Stimulated activated CD4-positive, alpha-beta T cell treated with anti-CD3 and anti-CD28 coated beads, Interleukin-2, amount 100 ng/mL, for 24 hours (primary cell): ENCODE data around the gene SOSTDC1.
"Not testable (repeated sequence)": the region's sequence is repeated elsewhere in the genome, so short reads cannot be mapped to it uniquely, and the experiment has no call there.

Experiments used
- DNase-seq, 2 donors: peaks; one replicate each; pipeline ENCODE4 v3.0.0-alpha.2; 2020

Gene SOSTDC1

GRCh38 chr7:16460789-16461493, 4.6 kb downstream of the SOSTDC1 start:
- DNase-seq, result no peak

GRCh38 chr7:16456303-16456702, 9.2 kb downstream of the SOSTDC1 start:
- not testable (repeated sequence) for DNase-seq

DNA sequence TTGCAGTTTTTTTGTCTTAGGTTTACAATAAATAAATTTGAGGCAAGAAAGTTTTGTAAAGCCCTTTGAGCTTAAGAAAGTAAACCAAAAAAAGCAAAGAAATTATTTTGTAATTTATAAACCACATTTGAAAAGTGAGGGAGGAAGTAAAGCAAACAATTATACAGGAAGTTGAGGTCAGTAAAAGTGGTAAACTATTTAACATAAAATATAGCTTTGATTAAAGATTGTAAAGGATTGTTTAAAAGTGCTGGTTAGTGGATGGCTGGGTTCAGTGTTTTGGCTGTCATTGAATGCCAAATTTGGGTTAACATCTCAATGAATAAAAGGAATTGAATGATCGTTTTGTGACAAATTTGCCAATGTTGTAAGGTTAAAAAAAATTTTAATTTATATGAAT, 9.9 kb downstream of the SOSTDC1 start:
- DNase-seq, result no peak

GRCh38 chr7:16450366-16450765, 15.2 kb downstream of the SOSTDC1 start:
- no peak for DNase-seq

- no peak for DNase-seq
These were observed 17.7 kb downstream of the SOSTDC1 start for GRCh38 chr7:16447876-16448275.

- no peak for DNase-seq
These were observed 19.0 kb downstream of the SOSTDC1 start for GRCh38 chr7:16446508-16446907.

DNA sequence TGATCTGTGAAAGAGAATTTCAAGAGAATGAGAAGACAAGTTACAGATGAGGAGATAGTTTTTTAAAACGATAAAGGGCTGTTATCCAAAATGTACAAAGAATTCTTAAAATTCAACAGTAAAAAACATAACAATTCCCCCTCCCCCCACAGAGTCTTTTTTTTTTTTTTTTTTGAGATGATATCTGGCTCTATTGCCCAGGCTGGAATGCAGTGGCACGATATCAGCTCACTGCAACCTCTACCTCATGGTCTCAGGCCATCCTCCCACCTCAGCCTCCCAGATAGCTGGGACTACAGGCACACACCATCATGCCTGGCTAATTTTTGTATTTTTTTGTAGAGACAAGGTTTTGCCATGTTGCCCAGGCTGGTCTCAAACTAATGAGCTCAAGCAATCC, 21.7 kb downstream of the SOSTDC1 start:
- DNase-seq, result not testable (repeated sequence)

GRCh38 chr7:16438988-16439387, 26.6 kb downstream of the SOSTDC1 start:
- no peak for DNase-seq

- DNase-seq, result no peak
These were observed 29.2 kb downstream of the SOSTDC1 start for GRCh38 chr7:16436306-16436705.

- no peak for DNase-seq
These were observed 31.9 kb downstream of the SOSTDC1 start for GRCh38 chr7:16433568-16434122.

GRCh38 chr7:16432425-16432731, 33.2 kb downstream of the SOSTDC1 start:
- no peak for DNase-seq

- no peak for DNase-seq
These were observed 33.7 kb downstream of the SOSTDC1 start for GRCh38 chr7:16431646-16432424.

- no peak for DNase-seq
These were observed 35.4 kb downstream of the SOSTDC1 start for GRCh38 chr7:16430133-16430532.

DNA sequence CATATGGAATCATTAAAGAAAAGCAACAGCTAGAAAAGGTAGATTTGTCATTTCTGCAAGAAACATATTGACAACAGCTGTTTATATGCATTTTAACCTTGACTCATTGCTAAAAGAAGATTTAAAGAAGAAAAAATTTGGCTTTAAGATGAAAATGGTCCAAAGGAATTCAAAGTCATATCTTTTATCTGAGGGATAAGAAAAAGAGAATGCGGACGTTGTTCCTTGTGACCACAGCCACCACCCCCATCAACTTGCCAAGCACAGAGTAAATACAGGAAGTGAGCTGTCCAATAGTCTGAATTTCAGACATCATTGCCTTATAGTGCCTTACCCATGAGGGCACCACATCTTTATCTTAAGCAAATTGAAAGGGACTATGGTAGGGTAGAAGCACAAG, 36.9 kb downstream of the SOSTDC1 start:
- no peak for DNase-seq

- no peak for DNase-seq
These were observed 37.4 kb downstream of the SOSTDC1 start for GRCh38 chr7:16428182-16428581.

DNA sequence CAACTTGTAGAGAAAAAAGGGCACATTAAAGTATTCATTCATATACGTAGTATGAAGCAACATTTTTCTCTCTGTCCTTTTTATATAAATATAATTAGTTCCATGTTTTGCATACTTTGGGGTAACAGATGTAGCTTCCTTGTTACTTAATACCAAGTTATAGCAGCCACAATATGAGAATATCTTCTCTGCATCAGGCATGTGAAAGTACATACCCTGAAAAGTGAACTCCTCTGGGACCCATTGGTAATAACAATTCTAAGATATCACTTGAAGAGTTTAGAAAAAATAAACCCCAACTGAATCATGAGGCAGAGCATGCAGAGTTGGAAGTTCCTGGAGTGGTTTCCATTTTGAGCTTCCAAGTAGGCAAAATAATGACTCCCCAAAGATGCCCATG, 41.8 kb downstream of the SOSTDC1 start:
- DNase-seq, result no peak

DNA sequence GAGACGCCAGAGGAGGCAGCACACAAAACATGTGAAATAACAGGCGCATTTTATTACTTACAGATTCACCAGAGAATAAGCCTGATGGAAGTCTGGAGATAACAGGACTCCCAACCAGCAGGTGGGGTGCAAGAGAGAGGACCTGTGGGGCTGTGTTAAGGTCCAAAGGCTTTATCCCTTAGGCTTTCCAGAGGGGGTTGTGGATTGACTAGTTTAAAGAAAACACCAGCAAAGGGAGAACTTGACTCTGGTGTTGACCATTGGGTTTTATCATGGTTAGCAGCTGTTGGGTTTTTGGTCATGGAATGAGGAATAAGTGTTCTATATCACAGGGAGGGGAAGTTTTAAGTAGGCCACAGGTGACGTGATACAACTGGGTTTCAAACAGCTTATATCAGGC, 42.6 kb downstream of the SOSTDC1 start:
- DNase-seq, result no peak

GRCh38 chr7:16422103-16422435, 43.5 kb downstream of the SOSTDC1 start:
- no peak for DNase-seq

DNA sequence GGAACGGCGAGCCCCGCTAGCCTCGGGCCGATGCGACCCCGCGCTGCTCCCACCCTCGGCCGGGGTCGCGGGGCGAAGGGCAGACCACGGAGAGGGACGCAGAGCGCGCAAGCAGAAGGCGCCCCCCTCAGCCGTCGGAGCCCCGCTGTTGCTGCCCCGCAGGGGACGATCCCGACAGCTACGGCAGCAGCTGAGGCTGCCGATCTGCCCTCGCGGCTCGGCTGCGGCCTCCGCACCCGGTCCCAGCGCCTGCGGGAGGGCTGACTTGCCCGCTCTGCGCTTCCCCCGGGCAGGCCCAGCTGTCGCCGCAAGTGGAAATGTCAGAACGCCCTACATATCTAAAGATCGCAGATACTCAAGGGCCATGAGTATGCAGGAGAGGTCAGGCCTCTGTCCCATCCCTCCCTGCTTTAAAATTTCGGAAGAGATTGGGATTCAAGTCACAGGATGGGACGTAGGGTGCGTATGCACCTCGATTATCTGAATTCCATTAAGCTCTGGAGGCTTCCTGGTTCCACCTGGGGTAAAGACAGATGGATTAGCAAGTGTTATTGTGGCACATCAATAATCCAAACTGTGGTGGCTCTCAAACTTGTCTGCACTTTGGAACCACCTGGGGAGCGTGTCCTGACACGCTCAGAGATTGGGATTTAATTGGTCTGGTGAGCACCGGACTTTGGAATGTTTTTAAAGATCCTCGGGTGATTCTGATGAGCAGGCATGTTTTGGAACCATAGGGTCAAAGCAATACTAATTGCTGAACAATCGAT, 44.0 kb downstream of the SOSTDC1 start, which contains the start of gene CRPPA:
Gene CRPPA, minus strand, starts transcription at position 206 of the 770 bp plus-strand sequence. CDS start 216 bp downstream, outside the sequence.
- DNase-seq, result peak; percentile 23 to 51

- peak; percentile 73 to 83 for DNase-seq
These were observed 44.7 kb downstream of the SOSTDC1 start for GRCh38 chr7:16420649-16421332.

DNA sequence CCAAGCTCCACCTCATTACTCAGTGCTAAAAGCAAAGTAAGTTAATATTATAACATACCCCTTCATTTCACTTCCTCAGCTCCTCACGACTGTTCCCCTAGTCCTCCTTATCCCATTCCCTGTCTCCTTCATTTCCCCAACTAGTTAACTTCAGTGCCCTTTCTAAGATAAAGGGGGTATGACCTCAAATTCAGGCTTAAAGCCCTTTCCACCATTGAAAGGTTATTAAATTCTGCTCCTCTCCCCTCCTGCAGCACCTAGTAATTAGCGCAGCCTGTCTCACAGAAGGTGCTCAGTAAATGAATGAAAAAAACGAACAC, 45.2 kb downstream of the SOSTDC1 start:
- no peak for DNase-seq

DNA sequence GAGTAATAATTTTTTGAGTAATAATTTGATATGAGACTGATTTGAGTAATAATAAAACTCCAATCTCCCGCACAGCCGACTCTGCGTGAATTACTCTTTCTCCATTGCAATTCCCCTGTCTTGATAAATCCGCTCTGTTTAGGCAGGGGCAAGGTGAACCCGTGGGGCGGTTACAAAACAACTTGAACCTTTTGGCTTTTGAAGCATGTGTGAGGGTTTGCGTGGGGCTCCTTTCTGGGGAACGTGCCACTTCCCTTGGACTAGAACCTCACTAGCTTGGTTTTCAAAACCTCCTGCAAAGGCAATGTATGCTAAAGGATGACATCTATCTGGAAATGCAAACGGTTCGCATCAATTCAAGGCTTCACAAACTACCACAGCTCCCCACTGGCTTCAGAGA, 45.7 kb downstream of the SOSTDC1 start:
- no peak for DNase-seq

DNA sequence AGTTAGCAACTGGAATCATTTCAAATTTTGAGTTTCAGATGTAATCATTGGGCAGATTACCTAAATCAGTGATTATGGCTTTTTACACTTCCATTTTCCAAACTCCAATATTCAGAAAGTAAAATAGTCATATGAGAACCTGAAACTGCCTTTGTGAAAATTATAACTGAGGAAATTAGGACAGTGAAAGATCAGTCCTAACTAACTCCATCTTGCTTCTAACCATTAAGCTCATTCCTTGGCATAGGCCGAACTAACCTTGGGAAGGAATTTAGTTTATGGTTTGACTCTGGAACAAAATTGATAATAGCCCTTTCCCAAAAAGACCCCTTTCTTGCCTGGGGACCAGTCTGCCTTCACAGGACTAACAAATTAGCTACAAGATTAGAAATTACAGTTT, 46.4 kb downstream of the SOSTDC1 start:
- no peak for DNase-seq
